NCI-H146 (cell line): ENCODE measurements around the gene HEATR9.
"Not testable (repeated sequence)": the region's sequence is repeated elsewhere in the genome, so short reads cannot be mapped to it uniquely, and the experiment has no call there.

Experiments
- DNase-seq: peaks from one replicate; lab custom pipeline; 2025; lab: John Stamatoyannopoulos, UW

The HEATR9 gene

GRCh38 chr17:35868737-35869136 is at the start of gene HEATR9:
TSS of gene HEATR9 (minus strand) at chr17:35868891. CDS start at chr17:35868742, 149 bp downstream.
- no peak for DNase-seq

- no peak for DNase-seq
These were observed 49.0 kb upstream of the HEATR9 start for GRCh38 chr17:35917519-35918213.

- no peak for DNase-seq
These were observed 46.7 kb upstream of the HEATR9 start for GRCh38 chr17:35915153-35915964.

- DNase-seq = no peak
These were observed 45.7 kb upstream of the HEATR9 start for GRCh38 chr17:35914354-35914753.

GRCh38 chr17:35913609-35914008 is 44.9 kb upstream of the HEATR9 start:
- DNase-seq = no peak

- no peak for DNase-seq
These were observed 44.3 kb upstream of the HEATR9 start for GRCh38 chr17:35912942-35913341.

GRCh38 chr17:35912339-35912912 is 43.7 kb upstream of the HEATR9 start:
- DNase-seq = no peak

- DNase-seq = no peak
These were observed 40.7 kb upstream of the HEATR9 start for GRCh38 chr17:35909408-35909807.

GRCh38 chr17:35907691-35908090 is 39.0 kb upstream of the HEATR9 start:
- no peak for DNase-seq

- no peak for DNase-seq
These were observed 38.4 kb upstream of the HEATR9 start for GRCh38 chr17:35906926-35907637.

- DNase-seq = no peak
These were observed 37.7 kb upstream of the HEATR9 start for GRCh38 chr17:35906191-35906925.

- DNase-seq = no peak
These were observed 34.8 kb upstream of the HEATR9 start for GRCh38 chr17:35903451-35903850.

- no peak for DNase-seq
These were observed 33.0 kb upstream of the HEATR9 start for GRCh38 chr17:35901631-35902175.

- DNase-seq = no peak
These were observed 32.2 kb upstream of the HEATR9 start for GRCh38 chr17:35900708-35901480.

GRCh38 chr17:35900280-35900679 is 31.6 kb upstream of the HEATR9 start:
- DNase-seq = no peak

- no peak for DNase-seq
These were observed 29.8 kb upstream of the HEATR9 start for GRCh38 chr17:35898283-35899070.

- DNase-seq = not testable (repeated sequence)
These were observed 29.1 kb upstream of the HEATR9 start for GRCh38 chr17:35897772-35898171.

GRCh38 chr17:35895636-35896587 is 27.2 kb upstream of the HEATR9 start:
- DNase-seq = no peak

GRCh38 chr17:35894206-35894605 is 25.5 kb upstream of the HEATR9 start:
- no peak for DNase-seq
